Measurements from ENCODE around the gene DRG2.

Gene DRG2

DNA sequence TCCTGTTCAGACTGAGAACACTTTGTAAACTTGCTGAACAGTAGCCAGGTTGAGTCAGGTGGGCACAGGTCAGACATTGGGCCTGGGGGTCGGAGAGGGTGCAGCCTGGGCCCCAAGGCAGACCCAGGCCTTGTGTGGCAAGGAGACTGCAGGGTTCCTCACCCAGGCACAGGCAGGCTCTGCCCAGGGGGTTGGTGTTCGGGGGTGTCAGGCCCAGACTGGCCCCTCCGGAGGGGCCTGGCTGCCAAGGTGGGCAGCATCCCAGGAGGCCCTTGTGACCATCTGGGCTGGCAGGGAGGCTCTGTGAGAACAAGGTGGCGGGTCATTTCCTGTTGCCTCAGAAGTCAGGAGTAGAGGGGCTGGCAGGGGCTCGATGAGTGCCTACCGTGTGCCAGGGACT, 20.2 kb downstream of the DRG2 start:
- TF ChIP-seq, protein P1, sequence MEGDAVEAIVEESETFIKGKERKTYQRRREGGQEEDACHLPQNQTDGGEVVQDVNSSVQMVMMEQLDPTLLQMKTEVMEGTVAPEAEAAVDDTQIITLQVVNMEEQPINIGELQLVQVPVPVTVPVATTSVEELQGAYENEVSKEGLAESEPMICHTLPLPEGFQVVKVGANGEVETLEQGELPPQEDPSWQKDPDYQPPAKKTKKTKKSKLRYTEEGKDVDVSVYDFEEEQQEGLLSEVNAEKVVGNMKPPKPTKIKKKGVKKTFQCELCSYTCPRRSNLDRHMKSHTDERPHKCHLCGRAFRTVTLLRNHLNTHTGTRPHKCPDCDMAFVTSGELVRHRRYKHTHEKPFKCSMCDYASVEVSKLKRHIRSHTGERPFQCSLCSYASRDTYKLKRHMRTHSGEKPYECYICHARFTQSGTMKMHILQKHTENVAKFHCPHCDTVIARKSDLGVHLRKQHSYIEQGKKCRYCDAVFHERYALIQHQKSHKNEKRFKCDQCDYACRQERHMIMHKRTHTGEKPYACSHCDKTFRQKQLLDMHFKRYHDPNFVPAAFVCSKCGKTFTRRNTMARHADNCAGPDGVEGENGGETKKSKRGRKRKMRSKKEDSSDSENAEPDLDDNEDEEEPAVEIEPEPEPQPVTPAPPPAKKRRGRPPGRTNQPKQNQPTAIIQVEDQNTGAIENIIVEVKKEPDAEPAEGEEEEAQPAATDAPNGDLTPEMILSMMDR (IDR thresholded peaks at IDR 0.05) = no peak
- Histone ChIP-seq H3K4me3 (no peak overlapping the region), H3K27ac (no peak overlapping the region)
- DNase-seq (ENCODE audit: low spot score) = no peak

DNA sequence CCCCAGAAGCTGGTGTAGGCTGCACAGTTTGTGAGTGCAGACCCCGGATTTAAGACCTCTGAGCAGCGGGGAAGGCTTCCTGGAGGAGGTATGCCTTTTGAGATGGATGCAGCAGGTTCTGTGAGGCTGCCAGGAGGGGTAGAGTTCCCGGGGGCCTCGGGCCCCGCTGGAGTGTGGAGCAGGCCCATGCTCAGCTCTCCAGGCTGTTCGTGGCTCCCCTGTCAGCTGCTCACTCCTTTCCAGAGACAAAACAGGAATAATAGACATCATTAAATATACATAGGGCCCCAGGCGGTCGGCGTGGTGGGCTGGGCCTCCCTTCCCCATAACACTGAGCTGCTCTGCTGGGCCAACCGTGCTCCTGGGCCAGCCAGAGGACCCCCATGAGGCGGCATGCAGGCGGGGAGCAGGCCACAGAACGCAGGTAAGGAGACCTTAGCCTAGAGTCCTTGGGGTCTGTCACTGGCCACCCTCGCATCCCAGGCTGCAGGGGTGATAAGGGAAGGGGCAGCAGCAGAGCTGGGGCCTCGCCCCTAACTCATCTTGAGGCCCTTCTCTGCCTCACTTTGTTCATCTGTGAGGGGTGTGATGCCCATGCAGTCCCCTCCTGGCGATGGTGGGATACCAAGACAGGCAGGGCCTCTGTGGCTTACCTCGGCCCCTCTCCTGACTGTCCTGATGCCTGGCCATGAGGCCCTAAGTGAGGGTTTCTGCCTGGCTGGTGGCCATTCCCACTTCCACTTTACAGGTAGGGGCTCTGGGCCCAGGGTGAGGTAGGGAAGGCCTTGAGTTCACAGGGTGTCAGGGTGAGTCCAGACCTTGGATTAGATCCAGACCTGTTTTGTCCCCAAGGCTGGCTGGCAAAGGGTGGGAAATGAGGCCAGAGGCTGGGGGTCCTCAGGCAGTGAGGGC, 20.9 kb downstream of the DRG2 start, which contains the start of gene MYO15A:
Gene MYO15A (plus strand): TSS at position 356 of the 912 bp plus-strand sequence. CDS start 10,045 bp downstream, outside the sequence.
- DNase-seq (ENCODE audit: low spot score) = no peak
- no peak within 1 kb of the TSS for H3K27ac ChIP-seq
- TF ChIP-seq, protein P1 (IDR thresholded peaks at IDR 0.05) = no peak
- no peak within 1 kb of the TSS for H3K4me3 ChIP-seq

DNA sequence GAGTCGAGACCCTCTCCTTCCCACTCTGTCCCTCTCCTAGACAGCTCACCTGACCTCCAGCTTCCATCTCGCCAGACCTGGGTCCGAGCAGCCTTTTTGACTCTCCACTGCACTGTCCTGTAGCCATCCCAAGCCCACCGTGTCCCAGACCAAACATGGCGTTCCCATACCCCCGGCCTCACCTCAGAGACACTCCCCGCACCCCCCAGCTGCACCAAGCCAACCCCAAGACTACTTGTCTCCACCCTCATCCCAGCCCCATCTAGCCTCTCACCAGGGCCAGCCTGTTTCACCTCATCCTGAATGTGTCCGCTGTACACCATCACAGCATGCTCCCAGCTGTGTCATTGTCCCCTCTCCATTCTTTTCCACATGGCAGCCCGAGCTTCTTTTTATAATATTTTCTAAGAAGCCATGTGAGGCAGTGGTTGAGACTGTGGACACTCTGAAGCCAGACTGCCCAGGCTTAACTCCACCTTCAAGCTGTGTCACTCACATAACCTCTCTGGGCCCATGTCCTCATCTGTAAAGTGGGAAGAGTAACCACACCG, 22.3 kb downstream of the DRG2 start:
- no peak for DNase-seq (ENCODE audit: low spot score)
- Histone ChIP-seq H3K4me3 (no peak overlapping the region), H3K27ac (no peak overlapping the region)
- TF ChIP-seq, protein P1 (IDR thresholded peaks at IDR 0.05) = no peak

DNA sequence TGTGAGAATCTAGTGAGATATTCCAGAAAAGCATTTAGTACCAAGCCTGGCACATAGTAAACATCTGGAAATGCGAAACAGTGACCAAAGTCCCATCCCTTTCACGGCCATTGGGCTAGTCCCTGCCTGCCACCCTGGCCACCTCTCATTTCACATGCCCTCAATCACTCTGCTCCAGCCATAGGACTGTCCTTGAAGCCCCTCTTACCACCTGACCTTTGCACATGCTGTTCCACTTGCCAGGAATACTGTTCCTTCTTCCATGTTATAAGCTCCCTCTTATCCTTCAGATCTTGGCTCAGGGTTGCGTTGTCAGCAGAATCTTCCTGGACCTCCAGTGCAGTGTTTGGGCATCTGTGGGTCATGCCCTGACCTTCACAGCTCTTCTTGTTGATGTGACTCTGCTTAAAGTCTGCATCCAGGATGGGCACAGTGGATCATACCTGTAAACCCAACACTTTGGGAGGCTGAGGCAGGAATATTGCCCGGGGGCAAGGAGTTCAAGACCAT, 22.9 kb downstream of the DRG2 start:
- DNase-seq (ENCODE audit: low spot score) = no peak
- Histone ChIP-seq H3K4me3 (no peak overlapping the region), H3K27ac (no peak overlapping the region)
- TF ChIP-seq, protein P1 (IDR thresholded peaks at IDR 0.05) = no peak

DNA sequence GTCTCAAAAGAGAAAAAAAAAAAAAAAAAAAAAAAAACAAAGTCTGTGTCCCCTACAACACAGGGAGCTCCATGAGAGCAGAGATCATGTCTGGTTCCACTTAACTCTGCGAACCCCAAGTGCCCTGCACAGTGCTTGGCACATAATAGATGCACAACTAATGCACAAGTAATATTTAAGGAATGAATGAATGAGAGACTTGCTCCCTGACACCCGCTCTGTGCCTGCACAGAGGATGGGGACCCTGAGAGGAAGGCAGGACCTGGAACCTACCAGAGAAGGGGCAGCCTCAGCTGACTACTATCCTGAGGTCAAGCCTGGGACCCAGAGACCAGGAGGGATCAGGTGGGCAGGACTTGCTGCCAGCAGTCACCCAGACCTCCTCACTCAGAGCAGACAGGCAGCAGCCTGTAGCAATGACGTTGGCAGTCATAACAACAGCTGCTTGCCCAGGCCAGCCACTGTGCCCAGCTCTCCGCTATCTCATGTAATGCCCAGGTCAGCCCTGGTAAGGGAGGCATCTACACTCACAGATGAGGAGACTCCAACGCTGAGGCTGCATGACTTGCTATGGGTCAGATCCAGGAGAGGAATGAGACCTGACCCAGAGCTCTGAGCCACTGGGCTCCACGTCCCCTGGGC, 23.7 kb downstream of the DRG2 start:
- H3K27ac ChIP-seq = no peak overlapping the region
- TF ChIP-seq, protein P1 (IDR thresholded peaks at IDR 0.05) = no peak
- H3K4me3 ChIP-seq = no peak overlapping the region
- no peak for DNase-seq (ENCODE audit: low spot score)

DNA sequence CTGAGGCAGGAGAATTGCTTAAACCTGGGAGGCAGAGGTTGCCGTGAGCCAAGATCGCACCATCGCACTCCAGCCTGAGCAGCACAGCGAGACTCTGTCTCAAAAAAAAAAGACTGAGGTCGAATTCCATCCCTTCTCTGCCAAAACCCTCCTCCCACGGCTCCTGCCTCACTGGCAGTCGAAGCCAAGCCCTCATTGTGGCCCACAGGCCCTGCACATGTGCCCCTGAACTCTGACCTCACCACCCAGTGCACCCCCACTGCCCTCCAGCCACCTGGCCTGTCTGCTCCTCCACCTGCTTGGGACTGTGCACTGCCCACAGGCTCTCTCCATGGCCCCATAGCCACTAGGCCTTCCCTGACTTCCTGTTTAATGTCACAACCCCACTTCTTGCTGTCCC, 27.8 kb downstream of the DRG2 start:
- TF ChIP-seq, protein P1 (IDR thresholded peaks at IDR 0.05) = no peak
- no peak for DNase-seq (ENCODE audit: low spot score)
- no peak overlapping the region for H3K4me3 ChIP-seq
- H3K27ac ChIP-seq = no peak overlapping the region
